NCI-H774 (cell line): ENCODE measurements around the gene DLG3.
A peak's percentile ranks its signal among the peaks of the same experiment; 100 is the strongest.
"Not testable (repeated sequence)": the region's sequence is repeated elsewhere in the genome, so short reads cannot be mapped to it uniquely, and the experiment has no call there.

ENCODE experiments used
- DNase-seq: peaks from one replicate; lab custom pipeline; 2025; lab: John Stamatoyannopoulos, UW

The DLG3 gene

GRCh38 chrX:70444326-70444945, at the start of gene DLG3:
TSS of gene DLG3 (plus strand) at chrX:70444835. CDS start at chrX:70445202, 367 bp downstream.
- no peak for DNase-seq

GRCh38 chrX:70398899-70399298, 45.7 kb upstream of the DLG3 start:
- DNase-seq = no peak

GRCh38 chrX:70400181-70400580, 44.5 kb upstream of the DLG3 start:
- DNase-seq = not testable (repeated sequence)

GRCh38 chrX:70402721-70403120, 41.9 kb upstream of the DLG3 start:
- no peak for DNase-seq

GRCh38 chrX:70405003-70405402, 39.6 kb upstream of the DLG3 start:
- DNase-seq = no peak

GRCh38 chrX:70410921-70411320, 33.7 kb upstream of the DLG3 start:
- DNase-seq = no peak

GRCh38 chrX:70411475-70411874, 33.2 kb upstream of the DLG3 start:
- DNase-seq = no peak

GRCh38 chrX:70421618-70422017, 23.0 kb upstream of the DLG3 start:
- no peak for DNase-seq

GRCh38 chrX:70422851-70423341, 21.7 kb upstream of the DLG3 start, which contains the start of gene GDPD2:
TSS of gene GDPD2 (plus strand) at chrX:70423314. CDS start at chrX:70424985, 1,671 bp downstream.
- peak; percentile 16 for DNase-seq

- DNase-seq = no peak
These were observed 20.5 kb upstream of the DLG3 start for GRCh38 chrX:70423936-70424675.

GRCh38 chrX:70424801-70425200, 19.8 kb upstream of the DLG3 start:
- no peak for DNase-seq

- no peak for DNase-seq
These were observed 18.1 kb upstream of the DLG3 start for GRCh38 chrX:70426286-70427278.

GRCh38 chrX:70427365-70427764, 17.3 kb upstream of the DLG3 start:
- no peak for DNase-seq

GRCh38 chrX:70429759-70430158, 14.9 kb upstream of the DLG3 start:
- no peak for DNase-seq

GRCh38 chrX:70432936-70433847, 11.4 kb upstream of the DLG3 start:
- no peak for DNase-seq

- peak; percentile 53 for DNase-seq
These were observed 10.7 kb upstream of the DLG3 start for GRCh38 chrX:70433848-70434351.

- DNase-seq = peak; percentile 79
These were observed 10.2 kb upstream of the DLG3 start for GRCh38 chrX:70434352-70434866.

GRCh38 chrX:70434914-70435586, 9.6 kb upstream of the DLG3 start:
- DNase-seq = no peak

- no peak for DNase-seq
These were observed 8.3 kb upstream of the DLG3 start for GRCh38 chrX:70436343-70436742.

- no peak for DNase-seq
These were observed 7.6 kb upstream of the DLG3 start for GRCh38 chrX:70437011-70437410.
